ENCODE measurements around the gene INTS6L.

INTS6L gene, protein sequence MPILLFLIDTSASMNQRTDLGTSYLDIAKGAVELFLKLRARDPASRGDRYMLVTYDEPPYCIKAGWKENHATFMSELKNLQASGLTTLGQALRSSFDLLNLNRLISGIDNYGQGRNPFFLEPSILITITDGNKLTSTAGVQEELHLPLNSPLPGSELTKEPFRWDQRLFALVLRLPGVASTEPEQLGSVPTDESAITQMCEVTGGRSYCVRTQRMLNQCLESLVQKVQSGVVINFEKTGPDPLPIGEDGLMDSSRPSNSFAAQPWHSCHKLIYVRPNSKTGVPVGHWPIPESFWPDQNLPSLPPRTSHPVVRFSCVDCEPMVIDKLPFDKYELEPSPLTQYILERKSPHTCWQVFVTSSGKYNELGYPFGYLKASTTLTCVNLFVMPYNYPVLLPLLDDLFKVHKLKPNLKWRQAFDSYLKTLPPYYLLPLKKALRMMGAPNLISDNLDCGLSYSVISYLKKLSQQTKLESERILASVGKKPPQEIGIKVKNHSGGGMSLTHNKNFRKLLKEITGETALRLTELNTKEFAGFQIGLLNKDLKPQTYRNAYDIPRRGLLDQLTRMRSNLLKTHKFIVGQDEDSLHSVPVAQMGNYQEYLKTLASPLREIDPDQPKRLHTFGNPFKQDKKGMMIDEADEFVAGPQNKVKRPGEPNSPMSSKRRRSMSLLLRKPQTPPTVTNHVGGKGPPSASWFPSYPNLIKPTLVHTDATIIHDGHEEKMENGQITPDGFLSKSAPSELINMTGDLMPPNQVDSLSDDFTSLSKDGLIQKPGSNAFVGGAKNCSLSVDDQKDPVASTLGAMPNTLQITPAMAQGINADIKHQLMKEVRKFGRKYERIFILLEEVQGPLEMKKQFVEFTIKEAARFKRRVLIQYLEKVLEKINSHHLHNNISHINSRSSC

DNA sequence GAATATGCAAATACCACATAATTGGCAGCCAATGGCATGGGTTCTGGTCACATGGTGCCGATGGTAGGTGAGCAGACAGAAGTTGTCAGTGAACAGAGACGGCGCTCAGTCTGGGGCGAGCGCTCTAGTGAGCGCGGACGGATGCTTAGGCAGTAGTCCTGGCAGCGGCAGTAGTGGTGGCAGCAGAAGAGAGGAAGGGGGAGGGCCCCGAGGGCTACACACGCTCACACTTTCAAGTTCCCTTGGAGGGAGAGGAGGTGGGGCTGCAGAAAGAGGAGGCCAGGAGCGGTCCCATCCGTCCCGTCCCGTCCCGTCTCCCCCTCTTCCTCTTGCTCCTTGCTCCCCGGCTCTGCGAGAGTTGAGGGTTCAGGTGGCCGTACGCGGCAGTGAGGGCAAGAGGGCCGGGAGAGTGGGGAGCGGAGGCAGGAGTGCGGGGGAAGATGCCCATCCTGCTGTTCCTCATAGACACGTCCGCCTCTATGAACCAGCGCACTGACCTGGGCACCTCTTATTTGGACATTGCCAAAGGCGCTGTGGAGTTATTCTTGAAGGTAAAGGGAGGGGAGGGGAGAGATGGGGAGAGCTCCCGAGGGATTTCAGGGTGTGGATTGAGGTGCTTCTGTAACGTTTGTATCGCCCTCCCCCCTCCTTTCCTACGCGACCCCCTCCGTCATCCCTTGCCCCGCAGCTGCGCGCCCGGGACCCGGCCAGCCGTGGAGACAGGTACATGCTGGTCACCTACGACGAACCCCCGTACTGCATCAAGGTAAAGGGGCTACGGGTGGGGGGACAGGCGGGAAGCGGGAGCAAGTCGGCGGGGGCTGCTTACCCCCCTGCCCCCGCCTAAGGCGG, at the start of gene INTS6L:
INTS6L (plus strand) TSS at position 108 of the 852 bp plus-strand sequence; CDS start at position 441, 333 bp downstream.
- H3K27ac Mint-ChIP-seq (ENCODE audit: low read depth): peak within 1 kb of the TSS; percentile 97
- peak within 1 kb of the TSS; percentile 99 for H3K4me3 Mint-ChIP-seq
- peak; percentile 63 to 87 for DNase-seq (ENCODE audit: low spot score in 2 of 2)
- H3K9me3 Mint-ChIP-seq: no peaks in the 10 kb centered on the region
- H3K4me1 Mint-ChIP-seq: peaks cover 25% of the 10 kb centered on the region
- H3K36me3 Mint-ChIP-seq (ENCODE audit: insufficient read depth): peaks cover 12% of the 10 kb centered on the region
- ATAC-seq (replicated peaks; ENCODE audit: extremely low read depth, poor library complexity, severe bottlenecking): peak; percentile 85
- H3K27me3 Mint-ChIP-seq: no peaks in the 10 kb centered on the region

DNA sequence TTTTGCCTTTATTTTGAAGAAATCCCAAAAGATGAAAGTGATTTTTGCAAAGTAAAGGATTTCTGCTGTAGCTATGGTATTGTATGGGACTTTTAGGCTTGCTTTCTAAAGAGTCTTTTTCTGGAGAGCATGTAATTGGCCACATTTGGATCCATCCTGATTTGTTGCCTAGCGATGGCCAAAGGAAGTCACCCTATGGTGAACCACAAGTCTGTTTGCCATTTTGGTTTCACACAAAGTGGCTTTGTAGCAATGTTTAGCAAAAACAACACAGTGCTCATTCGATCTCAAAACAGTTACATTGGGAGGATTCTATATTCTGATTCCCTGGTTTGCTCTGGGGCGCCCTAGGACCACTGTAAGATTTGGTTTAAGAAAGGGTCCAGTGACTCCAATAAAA, 44.1 kb upstream of the INTS6L start:
- ATAC-seq (replicated peaks; ENCODE audit: extremely low read depth, poor library complexity, severe bottlenecking) (no peak), DNase-seq (ENCODE audit: low spot score in 2 of 2) (no peak)
- no peaks in the 10 kb centered on the region for H3K36me3 Mint-ChIP-seq (ENCODE audit: insufficient read depth)
- no peak overlapping the region for H3K4me3 Mint-ChIP-seq
- no peaks in the 10 kb centered on the region for H3K9me3 Mint-ChIP-seq
- H3K27me3 Mint-ChIP-seq: no peaks in the 10 kb centered on the region
- no peak overlapping the region for H3K27ac Mint-ChIP-seq (ENCODE audit: low read depth)
- H3K4me1 Mint-ChIP-seq: peaks cover 6% of the 10 kb centered on the region

DNA sequence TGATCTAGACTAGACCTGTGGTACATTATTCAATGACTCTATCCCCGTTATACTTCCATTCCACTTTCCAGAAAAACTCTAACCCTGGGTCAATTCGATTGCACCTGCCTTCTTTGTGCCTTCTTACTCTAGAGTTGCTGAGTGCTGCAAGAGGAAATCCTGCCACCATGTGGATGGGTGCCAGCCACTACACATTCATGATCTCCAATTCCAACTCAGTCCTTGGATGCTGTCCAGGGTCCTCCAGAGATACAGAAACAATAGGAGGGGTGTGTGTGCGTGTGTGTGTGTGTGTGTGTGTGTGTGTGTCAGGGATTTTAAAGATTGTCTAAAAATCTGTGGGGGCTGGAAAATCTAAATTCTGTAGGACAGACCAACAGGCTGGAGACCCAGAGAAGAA, 42.9 kb upstream of the INTS6L start:
- no peaks in the 10 kb centered on the region for H3K36me3 Mint-ChIP-seq (ENCODE audit: insufficient read depth)
- H3K4me3 Mint-ChIP-seq: no peak overlapping the region
- H3K27me3 Mint-ChIP-seq: no peaks in the 10 kb centered on the region
- H3K9me3 Mint-ChIP-seq: no peaks in the 10 kb centered on the region
- DNase-seq (ENCODE audit: low spot score in 2 of 2) (peak; percentile 9 to 12), ATAC-seq (replicated peaks; ENCODE audit: extremely low read depth, poor library complexity, severe bottlenecking) (no peak)
- H3K27ac Mint-ChIP-seq (ENCODE audit: low read depth): no peak overlapping the region
- H3K4me1 Mint-ChIP-seq: peaks cover 6% of the 10 kb centered on the region

DNA sequence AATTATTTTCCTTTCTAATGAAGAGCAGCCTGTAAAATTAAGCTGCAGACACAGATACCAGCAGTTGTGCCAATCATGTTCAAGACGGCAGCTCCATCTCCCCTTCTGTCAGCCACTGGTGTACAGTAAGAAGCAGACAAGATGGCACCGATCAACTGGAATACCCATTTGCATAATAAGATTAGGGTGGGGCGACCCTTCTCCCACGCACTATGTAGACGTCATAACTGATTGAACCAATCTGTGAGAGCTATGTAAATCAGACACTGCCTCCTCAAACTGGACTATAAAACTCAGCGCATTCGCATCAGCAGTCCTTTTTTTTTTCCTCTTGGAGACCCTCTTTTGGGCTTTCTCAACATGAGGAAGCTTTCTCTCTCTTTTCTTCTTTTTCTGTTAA, 40.4 kb upstream of the INTS6L start:
- ATAC-seq (replicated peaks; ENCODE audit: extremely low read depth, poor library complexity, severe bottlenecking): no peak

DNA sequence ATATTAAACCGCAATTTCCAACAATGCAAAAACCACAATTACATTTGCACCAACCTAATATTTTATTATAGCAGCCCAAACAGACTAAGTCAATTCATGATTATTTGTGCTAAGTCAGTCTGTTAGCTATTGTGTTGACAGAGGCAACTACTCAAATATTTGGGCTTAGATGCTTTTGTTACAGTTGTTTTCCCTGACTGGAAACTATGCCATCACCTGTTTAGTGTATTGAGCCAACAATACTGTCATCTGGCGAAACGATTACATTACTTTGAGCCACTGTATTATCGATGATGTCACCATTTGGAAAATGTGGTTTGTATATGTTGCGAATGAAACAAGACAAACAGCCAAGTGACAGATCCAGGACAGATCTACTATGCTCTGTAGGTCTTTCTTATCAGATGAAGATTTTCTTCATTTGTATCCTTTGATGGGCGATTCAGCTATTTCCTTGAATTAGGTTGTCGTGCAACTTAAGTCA, 38.7 kb upstream of the INTS6L start:
- DNase-seq (ENCODE audit: low spot score in 2 of 2): no peak
- Mint-ChIP-seq H3K36me3 (ENCODE audit: insufficient read depth) (no peaks in the 10 kb centered on the region), H3K4me1 (peaks cover 6% of the 10 kb centered on the region), H3K27me3 (no peaks in the 10 kb centered on the region), H3K9me3 (no peaks in the 10 kb centered on the region), H3K4me3 (no peak overlapping the region), H3K27ac (ENCODE audit: low read depth) (no peak overlapping the region)
- ATAC-seq (replicated peaks; ENCODE audit: extremely low read depth, poor library complexity, severe bottlenecking): no peak

More for the DNA sequence above, 40.4 kb upstream of the INTS6L start:
- Mint-ChIP-seq H3K4me1 (peaks cover 6% of the 10 kb centered on the region), H3K4me3 (no peak overlapping the region), H3K27me3 (no peaks in the 10 kb centered on the region), H3K9me3 (no peaks in the 10 kb centered on the region), H3K36me3 (ENCODE audit: insufficient read depth) (no peaks in the 10 kb centered on the region), H3K27ac (ENCODE audit: low read depth) (no peak overlapping the region)
- no peak for DNase-seq (ENCODE audit: low spot score in 2 of 2)

DNA sequence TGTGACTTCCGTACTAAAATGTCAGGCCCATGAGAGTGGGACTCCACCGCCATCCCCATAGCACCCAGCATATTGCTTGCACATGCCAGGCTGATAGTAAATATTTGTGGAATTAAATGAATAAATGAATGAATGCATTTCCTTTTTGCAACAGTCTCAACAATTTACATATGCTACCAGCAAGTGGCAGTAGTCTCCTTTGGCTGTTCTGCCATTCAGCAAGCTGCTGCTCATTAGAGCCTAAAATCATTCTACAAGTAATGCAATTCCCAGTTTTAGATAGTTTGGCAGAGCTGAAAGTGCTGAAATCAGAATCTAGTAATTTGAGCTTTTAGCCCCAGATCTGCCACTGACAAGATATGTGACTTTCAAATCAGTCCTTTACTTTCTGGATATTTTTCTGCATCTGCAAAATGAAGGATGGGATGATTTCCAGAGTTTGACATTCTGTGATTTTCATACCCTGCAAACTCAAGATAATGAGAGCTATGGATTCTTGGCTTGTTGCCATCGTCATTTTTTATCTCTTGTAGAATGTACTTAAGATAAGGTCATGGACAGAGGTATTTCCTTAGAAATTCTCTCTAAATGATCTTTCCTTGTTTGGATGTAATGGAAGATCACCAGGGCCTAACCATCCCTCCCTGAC, 35.7 kb upstream of the INTS6L start:
- H3K4me3 Mint-ChIP-seq: no peak overlapping the region
- H3K27ac Mint-ChIP-seq (ENCODE audit: low read depth): no peak overlapping the region
- ATAC-seq (replicated peaks; ENCODE audit: extremely low read depth, poor library complexity, severe bottlenecking) (no peak), DNase-seq (ENCODE audit: low spot score in 2 of 2) (no peak)
- H3K4me1 Mint-ChIP-seq: no peaks in the 10 kb centered on the region
- H3K36me3 Mint-ChIP-seq (ENCODE audit: insufficient read depth): no peaks in the 10 kb centered on the region
- H3K9me3 Mint-ChIP-seq: no peaks in the 10 kb centered on the region
- no peaks in the 10 kb centered on the region for H3K27me3 Mint-ChIP-seq

DNA sequence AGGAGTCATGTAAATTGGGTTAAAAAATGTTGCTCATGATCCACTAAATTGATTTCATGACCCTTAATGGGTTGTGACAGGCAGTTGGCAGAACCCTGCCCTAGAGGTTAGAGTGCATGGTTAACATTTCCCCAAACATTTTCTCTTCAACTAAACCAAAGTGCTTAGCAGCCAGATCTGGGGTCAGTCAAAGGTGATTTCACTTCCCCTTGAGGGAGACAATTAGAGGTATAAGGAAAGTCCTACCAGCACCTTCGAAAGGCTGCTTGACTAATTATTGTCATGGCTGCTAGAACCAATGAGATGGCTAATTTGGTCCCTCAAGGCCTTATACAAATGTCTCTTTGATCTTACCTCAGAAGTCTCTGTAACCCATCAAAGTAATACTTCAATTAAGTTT, 30.9 kb upstream of the INTS6L start:
- H3K4me3 Mint-ChIP-seq: no peak overlapping the region
- no peaks in the 10 kb centered on the region for H3K36me3 Mint-ChIP-seq (ENCODE audit: insufficient read depth)
- H3K27me3 Mint-ChIP-seq: no peaks in the 10 kb centered on the region
- H3K4me1 Mint-ChIP-seq: no peaks in the 10 kb centered on the region
- no peaks in the 10 kb centered on the region for H3K9me3 Mint-ChIP-seq
- H3K27ac Mint-ChIP-seq (ENCODE audit: low read depth): no peak overlapping the region
- no peak for DNase-seq (ENCODE audit: low spot score in 2 of 2)
- no peak for ATAC-seq (replicated peaks; ENCODE audit: extremely low read depth, poor library complexity, severe bottlenecking)

DNA sequence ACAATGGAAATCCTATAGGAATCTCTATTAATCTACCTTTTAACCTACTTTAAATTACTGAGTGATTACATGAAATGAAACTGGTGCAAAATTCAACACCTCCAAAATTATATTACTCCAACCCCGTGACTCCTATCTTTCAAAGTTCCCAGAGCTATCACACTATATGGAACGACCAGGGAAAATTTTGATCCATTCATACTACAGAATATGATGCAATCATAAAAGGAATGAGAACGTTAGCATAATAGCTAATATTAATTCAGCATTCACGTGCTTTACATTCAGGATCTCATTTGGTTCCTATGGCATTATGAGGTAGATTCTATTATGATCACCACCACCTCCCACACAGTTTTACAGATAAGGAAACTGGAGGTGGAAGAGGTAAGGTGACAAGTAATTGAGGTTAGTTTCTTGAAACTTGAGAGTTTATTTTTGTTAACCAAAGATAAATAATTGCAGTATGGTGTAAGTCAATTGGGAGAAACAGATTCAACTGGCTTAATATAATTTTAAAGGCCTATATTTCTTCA, 29.4 kb upstream of the INTS6L start:
- Mint-ChIP-seq H3K27me3 (no peaks in the 10 kb centered on the region), H3K36me3 (ENCODE audit: insufficient read depth) (no peaks in the 10 kb centered on the region), H3K27ac (ENCODE audit: low read depth) (no peak overlapping the region), H3K4me1 (no peaks in the 10 kb centered on the region), H3K9me3 (no peaks in the 10 kb centered on the region), H3K4me3 (no peak overlapping the region)
- ATAC-seq (replicated peaks; ENCODE audit: extremely low read depth, poor library complexity, severe bottlenecking): no peak
- no peak for DNase-seq (ENCODE audit: low spot score in 2 of 2)

DNA sequence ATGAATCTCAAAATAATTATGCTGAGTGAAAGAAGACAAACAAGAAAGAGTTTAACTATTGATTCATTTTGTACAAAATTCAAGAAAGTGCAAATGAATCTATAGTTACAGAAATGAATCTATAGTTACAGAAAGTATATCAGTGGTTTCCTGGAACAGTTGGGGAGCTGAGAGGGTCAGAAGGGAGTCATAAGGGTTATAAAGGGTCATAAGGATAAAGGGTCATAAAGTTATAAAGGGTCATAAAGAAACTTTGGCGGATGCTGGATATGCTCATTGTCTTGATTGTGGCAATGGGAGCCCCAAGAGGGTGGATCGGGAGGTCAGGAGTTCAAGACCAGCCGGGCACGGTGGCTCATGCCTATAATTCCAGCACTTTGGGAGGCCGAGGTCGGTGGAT, 26.0 kb upstream of the INTS6L start:
- no peaks in the 10 kb centered on the region for H3K27me3 Mint-ChIP-seq
- no peaks in the 10 kb centered on the region for H3K36me3 Mint-ChIP-seq (ENCODE audit: insufficient read depth)
- H3K9me3 Mint-ChIP-seq: no peaks in the 10 kb centered on the region
- no peaks in the 10 kb centered on the region for H3K4me1 Mint-ChIP-seq
- H3K27ac Mint-ChIP-seq (ENCODE audit: low read depth): no peak overlapping the region
- DNase-seq (ENCODE audit: low spot score in 2 of 2): no peak
- no peak overlapping the region for H3K4me3 Mint-ChIP-seq
- no peak for ATAC-seq (replicated peaks; ENCODE audit: extremely low read depth, poor library complexity, severe bottlenecking)

DNA sequence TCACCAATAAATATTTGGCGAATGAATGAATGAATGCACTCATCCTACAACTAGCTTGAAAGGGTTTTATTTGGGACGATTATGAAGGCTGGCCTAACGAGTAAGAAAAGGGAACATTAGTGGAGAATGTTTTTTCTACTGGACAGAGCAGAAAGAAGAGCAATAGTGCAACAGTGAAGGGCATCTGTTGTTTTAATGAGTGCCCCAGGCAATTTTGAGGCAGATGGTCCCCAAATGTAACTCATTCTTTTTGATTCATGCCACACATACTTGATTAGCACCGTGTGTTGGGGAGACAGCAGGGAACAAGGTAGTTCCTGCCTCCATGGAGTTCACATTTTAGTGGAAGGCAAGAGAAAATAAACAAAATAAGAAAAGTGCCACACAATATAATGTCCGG, 22.7 kb upstream of the INTS6L start:
- H3K27ac Mint-ChIP-seq (ENCODE audit: low read depth): no peak overlapping the region
- DNase-seq (ENCODE audit: low spot score in 2 of 2) (no peak), ATAC-seq (replicated peaks; ENCODE audit: extremely low read depth, poor library complexity, severe bottlenecking) (no peak)
- H3K9me3 Mint-ChIP-seq: no peaks in the 10 kb centered on the region
- no peak overlapping the region for H3K4me3 Mint-ChIP-seq
- H3K36me3 Mint-ChIP-seq (ENCODE audit: insufficient read depth): no peaks in the 10 kb centered on the region
- H3K27me3 Mint-ChIP-seq: no peaks in the 10 kb centered on the region
- H3K4me1 Mint-ChIP-seq: no peaks in the 10 kb centered on the region

DNA sequence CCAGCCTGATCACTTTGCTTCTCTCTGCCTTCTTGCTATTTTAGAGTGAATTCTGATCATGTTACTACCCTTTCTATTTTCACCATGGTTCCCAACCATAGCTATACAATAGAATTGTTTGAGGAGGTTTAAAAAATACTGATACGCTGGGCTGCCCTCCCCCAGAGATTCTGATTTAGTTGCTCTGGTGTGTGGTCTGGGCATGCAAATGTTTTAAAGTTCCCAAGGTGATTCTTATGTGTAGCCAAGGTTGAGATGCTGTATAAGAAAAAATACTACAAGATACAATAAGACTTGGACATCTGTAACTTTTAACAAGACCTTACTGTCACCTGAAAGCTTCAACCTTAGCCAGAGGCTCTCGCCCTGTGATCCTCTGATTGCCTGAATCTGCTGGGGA, 22.2 kb upstream of the INTS6L start:
- Mint-ChIP-seq H3K9me3 (no peaks in the 10 kb centered on the region), H3K4me1 (no peaks in the 10 kb centered on the region), H3K4me3 (no peak overlapping the region), H3K36me3 (ENCODE audit: insufficient read depth) (no peaks in the 10 kb centered on the region), H3K27ac (ENCODE audit: low read depth) (no peak overlapping the region), H3K27me3 (no peaks in the 10 kb centered on the region)
- DNase-seq (ENCODE audit: low spot score in 2 of 2): no peak
- no peak for ATAC-seq (replicated peaks; ENCODE audit: extremely low read depth, poor library complexity, severe bottlenecking)

Data from central memory CD8-positive, alpha-beta T cell (primary cell).